HepG2 (cell line): ENCODE data around the gene KLHL21. TPM values are rescaled to one million over a fixed set of nuclear protein-coding genes. Genes with fewer than 3 reads are reported as not detected.

Experiments
- AKAP8 ChIP-seq: sonication (generic); formaldehyde crosslinking; IDR thresholded peaks from 2 replicates; pipeline ENCODE4 v1.5.1; 2020; ENCODE audit warnings: mild to moderate bottlenecking, missing genetic modification reagents
- ARID2 ChIP-seq: sonication (generic); formaldehyde crosslinking; IDR thresholded peaks from 2 replicates; pipeline ENCODE4 v1.8.1; 2022; ENCODE audit warnings: mild to moderate bottlenecking, missing genetic modification reagents, borderline replicate concordance
- CBFB ChIP-seq: sonication (generic); formaldehyde crosslinking; IDR thresholded peaks from 2 replicates; pipeline ENCODE4 v1.4.0; 2020; ENCODE audit warnings: missing genetic modification reagents
- CC2D1A ChIP-seq: sonication (generic); formaldehyde crosslinking; IDR thresholded peaks from 2 replicates; pipeline ENCODE4 v1.8.1; 2023; ENCODE audit warnings: mild to moderate bottlenecking, missing genetic modification reagents
- CHCHD3 ChIP-seq: sonication (generic); formaldehyde crosslinking; IDR thresholded peaks from 2 replicates; pipeline ENCODE4 v1.8.0; 2022; ENCODE audit warnings: mild to moderate bottlenecking, missing genetic modification reagents, moderate library complexity
- EED ChIP-seq: sonication (generic); formaldehyde crosslinking; IDR thresholded peaks from 2 replicates; pipeline ENCODE4 v1.5.0; 2020; ENCODE audit warnings: mild to moderate bottlenecking, missing genetic modification reagents
- FUBP1 ChIP-seq: sonication (generic); formaldehyde crosslinking; IDR thresholded peaks from 2 replicates; pipeline ENCODE4 v1.5.1; 2020; ENCODE audit warnings: missing genetic modification reagents, mild to moderate bottlenecking, borderline replicate concordance
- GATAD2A ChIP-seq: IDR thresholded peaks from 2 replicates; pipeline ENCODE4 v1.6.1; 2016
- HOXA5 ChIP-seq: sonication (generic); formaldehyde crosslinking; IDR thresholded peaks from 2 replicates; pipeline ENCODE4 v1.4.0; 2020; ENCODE audit warnings: missing genetic modification reagents
- IRF2 ChIP-seq: IDR thresholded peaks from 2 replicates; pipeline ENCODE4 v1.6.1; 2018; ENCODE audit warnings: missing genetic modification reagents, missing compliant biosample characterization
- KMT2B ChIP-seq: IDR thresholded peaks from 2 replicates; pipeline ENCODE4 v1.6.1; 2016; ENCODE audit warnings: missing genetic modification reagents, missing compliant biosample characterization
- MBNL3 ChIP-seq: fragments of 250-450 bp; sonication (Bioruptor Pico); conservative IDR thresholded peaks from 2 replicates; pipeline ENCODE4 v1.8.0; 2022; ENCODE audit warnings: mild to moderate bottlenecking, inconsistent platforms
- MED8 ChIP-seq: sonication (generic); formaldehyde crosslinking; IDR thresholded peaks from 2 replicates; pipeline ENCODE4 v1.8.1; 2023; ENCODE audit warnings: mild to moderate bottlenecking, missing genetic modification reagents; ENCODE audit not compliant: insufficient replicate concordance
- MIER3 ChIP-seq: IDR thresholded peaks from 2 replicates; pipeline ENCODE4 v1.6.1; 2016; ENCODE audit warnings: missing compliant biosample characterization, borderline replicate concordance
- NFIC ChIP-seq: IDR thresholded peaks from 2 replicates; pipeline ENCODE4 v1.6.1; 2012; ENCODE audit warnings: mild to moderate bottlenecking, low read length, inconsistent platforms
- PATZ1 ChIP-seq: sonication (generic); formaldehyde crosslinking; IDR thresholded peaks from 2 replicates; pipeline ENCODE4 v1.4.0; 2020; ENCODE audit warnings: missing genetic modification reagents
- PHF20 ChIP-seq: sonication (generic); formaldehyde crosslinking; IDR thresholded peaks from 2 replicates; pipeline ENCODE4 v1.5.0; 2020; ENCODE audit warnings: mild to moderate bottlenecking, missing genetic modification reagents
- ZBTB7B ChIP-seq: sonication (generic); formaldehyde crosslinking; IDR thresholded peaks from 2 replicates; pipeline ENCODE4 v1.4.0; 2020; ENCODE audit warnings: missing genetic modification reagents
- ZFX ChIP-seq: sonication (generic); formaldehyde crosslinking; IDR thresholded peaks from 2 replicates; pipeline ENCODE4 v1.4.0; 2020; ENCODE audit warnings: mild to moderate bottlenecking, low read depth, missing genetic modification reagents, moderate library complexity
- ZNF101 ChIP-seq: sonication (generic); formaldehyde crosslinking; IDR thresholded peaks from 2 replicates; pipeline ENCODE4 v1.4.0; 2020; ENCODE audit warnings: mild to moderate bottlenecking, low read depth, missing genetic modification reagents, borderline replicate concordance
- ZNF263 ChIP-seq: sonication (generic); formaldehyde crosslinking; IDR thresholded peaks from 2 replicates; pipeline ENCODE4 v1.4.0; 2020; ENCODE audit warnings: missing genetic modification reagents
- ZNF296 ChIP-seq: sonication (generic); formaldehyde crosslinking; conservative IDR thresholded peaks from 2 replicates; pipeline ENCODE4 v1.5.0; 2020; ENCODE audit warnings: mild to moderate bottlenecking, missing genetic modification reagents
- ZNF33A ChIP-seq: sonication (generic); formaldehyde crosslinking; IDR thresholded peaks from 2 replicates; pipeline ENCODE4 v1.5.1; 2020; ENCODE audit warnings: missing genetic modification reagents, mild to moderate bottlenecking, moderate library complexity, borderline replicate concordance
- ZZZ3 ChIP-seq: sonication (generic); formaldehyde crosslinking; IDR thresholded peaks from 2 replicates; pipeline ENCODE4 v1.4.0; 2020; ENCODE audit warnings: missing genetic modification reagents, mild to moderate bottlenecking, borderline replicate concordance
- polyA plus RNA-seq, 8 experiments: library from polyadenylated mRNA; depleted of rRNA in 3 of 8; stranded (reverse) in 7 of 8; unstranded in 1 of 8; fragments of >200 nt; fragmentation: Illumina TruSeq in 4 of 8; extraction: Trizol in 4 of 8; gene quantifications; 2 replicates each; pipeline versions ENCODE4 v1.2.1 to v1.2.3, GENCODE V29; 2011 to 2016; ENCODE audit warnings: low read depth in 4 of 8, missing spikeins in 1 of 8, mixed read lengths in 1 of 8; ENCODE audit not compliant: insufficient read depth in 1 of 8
- total RNA-seq, 5 experiments: library from RNA; depleted of rRNA; stranded (reverse); fragments of >200 nt; fragmentation: Illumina TruSeq; extraction: Trizol; gene quantifications; 2 replicates each; pipeline ENCODE4 v1.2.3, GENCODE V29; 2016; ENCODE audit warnings: low read depth in 1 of 5
- TF ChIP-seq, protein P1 (sequence below): sonication (generic); formaldehyde crosslinking; IDR thresholded peaks from 2 replicates; pipeline ENCODE4 v1.4.0; 2020; ENCODE audit warnings: missing genetic modification reagents
- TF ChIP-seq, protein P2 (sequence below): IDR thresholded peaks from 2 replicates; pipeline ENCODE4 v1.6.1; 2016; ENCODE audit warnings: mild to moderate bottlenecking, missing biosample characterization, missing genetic modification reagents

The KLHL21 gene
- total and polyA plus RNA-seq, 2 of the 13 experiments (the other 11 are each of a cell fraction or from before 2014, with no cell fraction given): 14.8 to 25.0 TPM

DNA sequence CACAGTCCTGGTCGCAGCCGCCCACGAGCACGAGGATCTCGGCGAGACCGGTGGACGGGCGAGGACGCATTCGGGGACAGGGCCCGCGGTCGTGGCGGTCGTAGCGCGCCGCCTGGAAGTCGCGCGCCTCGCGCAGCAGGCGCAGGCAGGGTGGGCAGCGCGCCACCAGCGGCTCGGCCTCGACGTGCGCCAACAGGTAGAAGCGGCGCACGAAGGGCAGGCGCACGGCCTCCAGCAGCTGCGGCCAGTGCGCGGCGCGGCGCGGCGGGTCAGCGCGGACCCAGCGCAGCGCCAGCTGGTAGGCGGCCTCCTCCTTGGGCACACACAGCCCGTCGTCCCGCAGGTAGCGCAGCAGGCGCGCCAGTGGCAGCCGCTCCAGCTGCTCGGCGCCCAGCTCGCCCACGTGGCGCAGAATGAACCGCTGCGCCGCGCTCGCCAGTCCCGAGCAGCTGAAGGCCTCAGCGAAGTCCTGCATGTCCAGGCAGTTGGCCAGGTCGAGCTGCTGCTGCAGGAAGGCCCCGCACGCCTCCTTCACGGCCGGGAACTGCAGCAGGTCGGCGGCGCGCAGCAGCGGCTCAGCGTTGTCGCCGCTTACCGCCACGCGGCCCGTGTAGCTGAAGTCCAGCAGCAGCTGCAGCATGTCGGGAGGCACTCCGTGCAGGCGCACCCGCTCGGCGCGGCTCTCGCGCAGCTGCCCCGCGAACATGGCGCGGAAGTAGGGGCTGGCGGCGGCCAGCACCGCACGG, 573 bp downstream of the KLHL21 start (continued):
- no peak for TF ChIP-seq ZZZ3
- 0 out of 2 replicates have a peak, but pooled peaks have one; percentile 15 for TF ChIP-seq MBNL3 (CRISPR knock-in tag)
- peak; percentile 50; the same call in 1 of the 2 replicates for TF ChIP-seq KMT2B (CRISPR knock-in tag)
- TF ChIP-seq MIER3 (CRISPR knock-in tag): no peak
- TF ChIP-seq ARID2 (CRISPR knock-in tag): no peak
- no peak for TF ChIP-seq FUBP1 (CRISPR knock-in tag)
- TF ChIP-seq ZNF33A (CRISPR knock-in tag): no peak
- no peak for TF ChIP-seq CC2D1A (CRISPR knock-in tag)
- TF ChIP-seq ZNF296 (CRISPR knock-in tag): peak; percentile 82
- no peak for TF ChIP-seq NFIC
- TF ChIP-seq GATAD2A (CRISPR knock-in tag): no peak
- no peak for TF ChIP-seq ZNF263
- TF ChIP-seq ZBTB7B: 0 out of 2 replicates have a peak, but pooled peaks have one; percentile 31
- no peak for TF ChIP-seq AKAP8 (CRISPR knock-in tag)
- TF ChIP-seq EED (CRISPR knock-in tag): peak; percentile 45; the same call in 1 of the 2 replicates
- TF ChIP-seq PATZ1: no peak
- TF ChIP-seq IRF2 (CRISPR knock-in tag): no peak
- 0 out of 2 replicates have a peak, but pooled peaks have one; percentile 47 for TF ChIP-seq PHF20 (CRISPR knock-in tag)
- TF ChIP-seq, protein P1, sequence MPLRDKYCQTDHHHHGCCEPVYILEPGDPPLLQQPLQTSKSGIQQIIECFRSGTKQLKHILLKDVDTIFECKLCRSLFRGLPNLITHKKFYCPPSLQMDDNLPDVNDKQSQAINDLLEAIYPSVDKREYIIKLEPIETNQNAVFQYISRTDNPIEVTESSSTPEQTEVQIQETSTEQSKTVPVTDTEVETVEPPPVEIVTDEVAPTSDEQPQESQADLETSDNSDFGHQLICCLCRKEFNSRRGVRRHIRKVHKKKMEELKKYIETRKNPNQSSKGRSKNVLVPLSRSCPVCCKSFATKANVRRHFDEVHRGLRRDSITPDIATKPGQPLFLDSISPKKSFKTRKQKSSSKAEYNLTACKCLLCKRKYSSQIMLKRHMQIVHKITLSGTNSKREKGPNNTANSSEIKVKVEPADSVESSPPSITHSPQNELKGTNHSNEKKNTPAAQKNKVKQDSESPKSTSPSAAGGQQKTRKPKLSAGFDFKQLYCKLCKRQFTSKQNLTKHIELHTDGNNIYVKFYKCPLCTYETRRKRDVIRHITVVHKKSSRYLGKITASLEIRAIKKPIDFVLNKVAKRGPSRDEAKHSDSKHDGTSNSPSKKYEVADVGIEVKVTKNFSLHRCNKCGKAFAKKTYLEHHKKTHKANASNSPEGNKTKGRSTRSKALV: peak; percentile 80
- no peak for TF ChIP-seq CBFB
- no peak for TF ChIP-seq MED8 (CRISPR knock-in tag)
- TF ChIP-seq HOXA5 (CRISPR knock-in tag): no peak
- peak; percentile 73; the same call in 1 of the 2 replicates for TF ChIP-seq CHCHD3
- TF ChIP-seq, protein P2, sequence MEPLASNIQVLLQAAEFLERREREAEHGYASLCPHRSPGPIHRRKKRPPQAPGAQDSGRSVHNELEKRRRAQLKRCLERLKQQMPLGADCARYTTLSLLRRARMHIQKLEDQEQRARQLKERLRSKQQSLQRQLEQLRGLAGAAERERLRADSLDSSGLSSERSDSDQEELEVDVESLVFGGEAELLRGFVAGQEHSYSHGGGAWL (CRISPR knock-in tag): no peak
- no peak for TF ChIP-seq ZNF101 (CRISPR knock-in tag)
- peak; percentile 83 for TF ChIP-seq ZFX (CRISPR knock-in tag)
